Panc1 (cell line): Measurements from ENCODE around the gene CDYL. TPM values are rescaled to one million over a fixed set of nuclear protein-coding genes. Genes with fewer than 3 reads are reported as not detected.

ENCODE experiments used
- ATAC-seq: fragments of 200-7000 bp; cut with Tn5 transposase; 2 replicates; pipeline ENCODE4 v1.9.1; 2020; ENCODE audit warnings: mild to moderate bottlenecking, moderate library complexity
- BruUV-seq: library from RNA; stranded (reverse); fragments of 400-500 nt; replicated peaks from 2 replicates; lab custom pipeline; 2021; lab: Mats Ljungman, UMichigan
- CTCF ChIA-PET: fragments of 300-600 bp; sonication (Branson Sonifier 250); formaldehyde crosslinking; loops from one replicate; lab custom pipeline; 2022; ENCODE audit warnings: antibody characterized with exemption; lab: Charles Lee
- POLR2A ChIA-PET: fragments of 300-600 bp; sonication (Branson Sonifier 250); formaldehyde crosslinking; loops from one replicate; lab custom pipeline; 2022; ENCODE audit warnings: antibody characterized with exemption; lab: Charles Lee
- DNase-seq: peaks from one replicate; pipeline ENCODE4 v3.0.0-alpha.2; 2010; ENCODE audit warnings: low read depth, low spot score
- H3K27ac ChIP-seq: 2 replicates; pipeline ENCODE4 v1.5.1; 2011; ENCODE audit warnings: mild to moderate bottlenecking, low read length, inconsistent platforms
- H3K27me3 ChIP-seq: fragments of 200-500 bp; sonication (Bioruptor generic); 2 replicates; pipeline ENCODE4 v1.6.0; 2014; ENCODE audit warnings: low read length, inconsistent platforms; ENCODE audit not compliant: control insufficient read depth, insufficient read depth
- H3K36me3 ChIP-seq: fragments of 200-500 bp; sonication (Bioruptor generic); 2 replicates; pipeline ENCODE4 v1.5.1; 2014; ENCODE audit warnings: inconsistent platforms, mild to moderate bottlenecking, low read length, moderate library complexity; ENCODE audit not compliant: control insufficient read depth, insufficient read depth
- H3K4me1 ChIP-seq: 2 replicates; pipeline ENCODE4 v1.5.1; 2011; ENCODE audit warnings: inconsistent platforms, mild to moderate bottlenecking, low read length, moderate library complexity; ENCODE audit not compliant: control insufficient read depth, insufficient read depth
- H3K4me3 ChIP-seq, 2 experiments: 2 replicates each; pipeline ENCODE4 v1.5.1; 2011 to 2012; ENCODE audit warnings: low read depth in 2 of 2, low read length in 2 of 2, mild to moderate bottlenecking in 2 of 2, inconsistent platforms in 1 of 2, moderate library complexity in 1 of 2
- H3K9me3 ChIP-seq: fragments of 200-500 bp; sonication (Bioruptor generic); 2 replicates; pipeline ENCODE4 v1.5.1; 2014; ENCODE audit warnings: low read depth, mild to moderate bottlenecking, inconsistent platforms, low read length, moderate library complexity; ENCODE audit not compliant: control insufficient read depth, insufficient read depth
- POLR2AphosphoS5 ChIP-seq: IDR thresholded peaks from 2 replicates; pipeline ENCODE4 v1.6.1; 2012; ENCODE audit warnings: mild to moderate bottlenecking, low read depth, low read length, moderate library complexity
- REST ChIP-seq, 2 experiments: IDR thresholded peaks; 2 replicates each; pipeline ENCODE4 v1.6.1; 2011 to 2012; ENCODE audit warnings: low read depth in 2 of 2, control low read depth in 1 of 2, low read length in 1 of 2, mild to moderate bottlenecking in 1 of 2, moderate library complexity in 1 of 2; ENCODE audit not compliant: insufficient read depth in 1 of 2
- SIN3A ChIP-seq: IDR thresholded peaks from 2 replicates; pipeline ENCODE4 v1.6.1; 2012; ENCODE audit warnings: low read depth, mild to moderate bottlenecking, low read length, moderate library complexity, borderline replicate concordance; ENCODE audit not compliant: insufficient read depth
- TCF7L2 ChIP-seq: IDR thresholded peaks from 2 replicates; pipeline ENCODE4 v1.6.1; 2011; ENCODE audit warnings: mild to moderate bottlenecking, low read depth, low read length, inconsistent platforms
- in situ Hi-C: cut with HindIII; loops from 2 replicates; pipeline ENCODE4 v1.10.0; 2016; ENCODE audit warnings: low sequenced_read_pairs, low pct_unique_long_range_greater_than_20kb
- intact Hi-C: fragments of 100-400 bp; cut with micrococcal nuclease; formaldehyde crosslinking; loops from one replicate; pipeline ENCODE4 v1.10.0; 2022; ENCODE audit not compliant: unreplicated experiment
- total RNA-seq: library from RNA; stranded (reverse); gene quantifications from one replicate; pipeline ENCODE4 v1.2.1, GENCODE V29; 2021; ENCODE audit not compliant: unreplicated experiment
- TF ChIP-seq, protein P1 (sequence below): fragments of 450-650 bp; IDR thresholded peaks from 2 replicates; pipeline ENCODE4 v1.5.1; 2017; ENCODE audit warnings: mild to moderate bottlenecking

CDYL gene
- total RNA-seq, 1 experiment from 2014 or later = 61.4 TPM

DNA sequence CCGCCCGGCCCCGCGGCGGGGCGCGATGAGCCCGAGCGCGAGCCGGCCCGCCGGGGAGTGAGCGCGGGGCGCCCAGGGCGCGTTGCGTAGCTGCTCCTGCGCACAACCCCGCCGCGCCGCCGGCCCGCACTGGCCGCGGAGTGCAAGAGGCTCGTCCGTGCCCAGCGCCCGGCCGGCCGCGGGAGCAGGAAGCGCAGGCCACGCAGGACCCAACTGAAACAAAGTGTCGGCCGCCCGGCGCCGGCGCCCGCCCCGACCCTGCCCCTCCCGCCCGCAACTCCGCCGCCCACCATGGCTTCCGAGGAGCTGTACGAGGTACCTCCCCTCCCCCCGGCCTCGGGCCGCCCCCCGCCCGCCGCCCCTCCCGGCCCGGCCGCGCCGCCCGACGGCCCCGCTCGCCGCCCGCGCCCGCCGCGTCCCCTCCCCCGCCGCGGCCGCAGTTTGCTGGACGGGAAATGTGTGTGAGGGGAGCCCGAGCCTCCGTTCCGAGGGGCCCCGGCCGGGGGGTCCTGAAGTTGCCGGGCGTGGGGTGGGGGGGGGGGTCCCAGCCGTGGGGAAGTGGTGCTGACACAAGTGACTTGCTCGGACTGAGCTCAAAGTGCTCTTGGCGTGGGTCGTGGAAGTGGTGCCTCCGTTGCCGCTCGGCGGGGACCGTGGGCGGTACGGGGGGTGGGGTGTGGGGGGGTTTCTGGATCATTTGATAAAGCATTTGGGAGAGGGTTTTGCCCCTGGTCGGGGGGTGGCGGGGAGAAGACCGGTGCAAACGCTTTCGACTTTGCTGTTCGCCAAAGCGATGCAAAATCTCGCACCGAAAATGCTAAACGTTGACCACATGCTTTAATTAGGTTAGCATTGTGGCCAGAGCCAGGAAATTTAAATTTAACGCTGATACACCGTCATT is 539 bp downstream of the CDYL start:
- intact Hi-C loops (loop anchor here (5.0 kb wide), 1 partner anchor 161 kb away; no protein-coding TSS in a partner anchor), in situ Hi-C loops (no loop called here)
- TF ChIP-seq, protein P1, sequence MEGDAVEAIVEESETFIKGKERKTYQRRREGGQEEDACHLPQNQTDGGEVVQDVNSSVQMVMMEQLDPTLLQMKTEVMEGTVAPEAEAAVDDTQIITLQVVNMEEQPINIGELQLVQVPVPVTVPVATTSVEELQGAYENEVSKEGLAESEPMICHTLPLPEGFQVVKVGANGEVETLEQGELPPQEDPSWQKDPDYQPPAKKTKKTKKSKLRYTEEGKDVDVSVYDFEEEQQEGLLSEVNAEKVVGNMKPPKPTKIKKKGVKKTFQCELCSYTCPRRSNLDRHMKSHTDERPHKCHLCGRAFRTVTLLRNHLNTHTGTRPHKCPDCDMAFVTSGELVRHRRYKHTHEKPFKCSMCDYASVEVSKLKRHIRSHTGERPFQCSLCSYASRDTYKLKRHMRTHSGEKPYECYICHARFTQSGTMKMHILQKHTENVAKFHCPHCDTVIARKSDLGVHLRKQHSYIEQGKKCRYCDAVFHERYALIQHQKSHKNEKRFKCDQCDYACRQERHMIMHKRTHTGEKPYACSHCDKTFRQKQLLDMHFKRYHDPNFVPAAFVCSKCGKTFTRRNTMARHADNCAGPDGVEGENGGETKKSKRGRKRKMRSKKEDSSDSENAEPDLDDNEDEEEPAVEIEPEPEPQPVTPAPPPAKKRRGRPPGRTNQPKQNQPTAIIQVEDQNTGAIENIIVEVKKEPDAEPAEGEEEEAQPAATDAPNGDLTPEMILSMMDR = no peak
- no peak for TF ChIP-seq TCF7L2
- TF ChIP-seq SIN3A = no peak
- no peak for TF ChIP-seq REST (IDR thresholded peaks at IDR 0.05; ENCODE audit: insufficient read depth in 1 of 2, low read depth in 2 of 2, low read length in 1 of 2)
- TF ChIP-seq POLR2AphosphoS5 = no peak
- Histone ChIP-seq H3K4me1 (peaks cover 31% of the 10 kb centered on the region), H3K36me3 (no peaks in the 10 kb centered on the region; the same call in 1 of the 2 replicates), H3K27ac (peak overlapping the region; percentile 89), H3K27me3 (peaks cover 12% of the 10 kb centered on the region), H3K4me3 (peak overlapping the region; percentile 67 to 71), H3K9me3 (peaks cover 9% of the 10 kb centered on the region; the same call in 1 of the 2 replicates)
- ChIA-PET POLR2A (no interaction called here), CTCF (interaction anchor here (0.6 kb wide), 1 partner anchor 35 kb away, joined by 3 read pairs; no protein-coding TSS in a partner anchor)
- peak; percentile 38 for ATAC-seq
- DNase-seq = no peak
- no TSS peak for BruUV-seq

GRCh38 chr6:4777394-4777935 is 1.3 kb downstream of the CDYL start:
- in situ Hi-C loops = no loop called here
- BruUV-seq = no TSS peak
- ATAC-seq (no peak), DNase-seq (no peak)
- POLR2A ChIA-PET = no interaction called here
- TF ChIP-seq, protein P1 = no peak
- TF ChIP-seq SIN3A (no peak), REST (IDR thresholded peaks at IDR 0.05; ENCODE audit: insufficient read depth in 1 of 2, low read depth in 2 of 2, low read length in 1 of 2) (no peak), POLR2AphosphoS5 (no peak), TCF7L2 (no peak)
- Histone ChIP-seq H3K27me3 (peaks cover 12% of the 10 kb centered on the region), H3K4me3 (peak overlapping the region; percentile 67 to 71), H3K36me3 (no peaks in the 10 kb centered on the region; the same call in 1 of the 2 replicates), H3K4me1 (peaks cover 39% of the 10 kb centered on the region), H3K27ac (peak overlapping the region; percentile 89), H3K9me3 (peaks cover 9% of the 10 kb centered on the region; the same call in 1 of the 2 replicates)
- intact Hi-C loops = loop anchor here (5.0 kb wide), 1 partner anchor 160 kb away; no protein-coding TSS in a partner anchor
- CTCF ChIA-PET = no interaction called here
